ENCODE data around the gene APOL1.

DNA sequence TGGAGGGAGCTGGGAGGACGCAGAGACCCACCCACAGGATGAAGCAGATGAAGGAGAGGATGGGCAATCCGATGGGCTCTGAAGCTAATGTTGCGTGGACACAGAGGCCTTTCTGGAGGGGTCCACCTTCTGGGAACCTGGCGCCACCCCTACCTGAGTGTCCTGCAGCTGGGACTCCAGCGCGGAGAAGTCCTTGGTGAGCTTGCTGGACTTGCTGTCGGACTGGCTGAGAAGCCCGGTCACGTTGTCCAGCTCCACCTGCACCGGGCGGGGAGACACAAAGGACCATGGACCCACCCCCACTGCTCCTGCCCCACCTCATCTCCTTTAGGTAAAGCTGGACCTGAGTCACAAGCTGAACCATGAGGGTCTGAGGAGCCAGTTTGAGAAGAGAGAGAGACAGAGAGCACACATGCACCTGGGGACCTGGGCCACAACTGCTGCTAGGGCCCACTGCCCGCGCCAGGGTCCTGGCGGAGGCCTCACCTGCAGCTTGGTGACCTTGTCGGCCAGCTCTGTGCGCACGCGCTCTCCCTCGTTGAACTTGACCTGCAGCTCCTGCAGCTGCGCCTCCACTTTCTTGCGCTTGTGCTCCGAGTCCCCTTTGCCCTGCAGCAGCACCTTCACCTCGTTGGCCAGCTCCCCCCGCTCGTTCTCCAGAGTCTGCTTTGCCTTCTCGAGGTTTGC lies 40.8 kb downstream of the APOL1 start:
- TF ChIP-seq, protein P1, sequence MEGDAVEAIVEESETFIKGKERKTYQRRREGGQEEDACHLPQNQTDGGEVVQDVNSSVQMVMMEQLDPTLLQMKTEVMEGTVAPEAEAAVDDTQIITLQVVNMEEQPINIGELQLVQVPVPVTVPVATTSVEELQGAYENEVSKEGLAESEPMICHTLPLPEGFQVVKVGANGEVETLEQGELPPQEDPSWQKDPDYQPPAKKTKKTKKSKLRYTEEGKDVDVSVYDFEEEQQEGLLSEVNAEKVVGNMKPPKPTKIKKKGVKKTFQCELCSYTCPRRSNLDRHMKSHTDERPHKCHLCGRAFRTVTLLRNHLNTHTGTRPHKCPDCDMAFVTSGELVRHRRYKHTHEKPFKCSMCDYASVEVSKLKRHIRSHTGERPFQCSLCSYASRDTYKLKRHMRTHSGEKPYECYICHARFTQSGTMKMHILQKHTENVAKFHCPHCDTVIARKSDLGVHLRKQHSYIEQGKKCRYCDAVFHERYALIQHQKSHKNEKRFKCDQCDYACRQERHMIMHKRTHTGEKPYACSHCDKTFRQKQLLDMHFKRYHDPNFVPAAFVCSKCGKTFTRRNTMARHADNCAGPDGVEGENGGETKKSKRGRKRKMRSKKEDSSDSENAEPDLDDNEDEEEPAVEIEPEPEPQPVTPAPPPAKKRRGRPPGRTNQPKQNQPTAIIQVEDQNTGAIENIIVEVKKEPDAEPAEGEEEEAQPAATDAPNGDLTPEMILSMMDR (IDR thresholded peaks at IDR 0.05 in 4 of 5, conservative IDR thresholded peaks at IDR 0.05 in 1 of 5), result no peak
- no peak for TF ChIP-seq POLR2A (IDR thresholded peaks at IDR 0.05)

Measured in gastrocnemius medialis (tissue), 4 donors.